ENCODE measurements around the gene ANXA6. TPM values are rescaled to one million over a fixed set of nuclear protein-coding genes. Genes with fewer than 3 reads are reported as not detected.

The ANXA6 gene
- total and polyA plus RNA-seq, 2 experiments from 2014 or later = 404 to 628 TPM

DNA sequence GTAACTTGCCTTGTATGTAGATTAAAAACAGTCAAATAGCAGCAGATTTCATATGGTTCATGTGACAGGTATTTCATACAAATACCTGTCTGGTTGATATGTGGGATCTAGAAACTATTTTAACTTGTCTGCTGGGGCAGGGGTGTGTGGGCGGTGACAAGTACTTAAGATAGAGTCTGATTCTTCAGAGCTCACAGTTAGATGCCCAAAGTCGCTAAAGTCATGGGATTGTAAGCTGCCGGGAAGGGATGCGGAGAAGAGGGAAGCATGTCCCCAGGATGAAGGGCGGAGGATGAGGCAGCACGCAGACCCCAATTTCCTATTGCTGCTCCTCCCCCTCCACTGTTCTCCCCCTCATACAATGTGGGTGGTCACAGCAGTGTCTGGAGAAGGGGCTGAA, 13.3 kb downstream of the ANXA6 start:
- no peaks in the 10 kb centered on the region for H3K9me3 ChIP-seq (ENCODE audit: low read depth)

DNA sequence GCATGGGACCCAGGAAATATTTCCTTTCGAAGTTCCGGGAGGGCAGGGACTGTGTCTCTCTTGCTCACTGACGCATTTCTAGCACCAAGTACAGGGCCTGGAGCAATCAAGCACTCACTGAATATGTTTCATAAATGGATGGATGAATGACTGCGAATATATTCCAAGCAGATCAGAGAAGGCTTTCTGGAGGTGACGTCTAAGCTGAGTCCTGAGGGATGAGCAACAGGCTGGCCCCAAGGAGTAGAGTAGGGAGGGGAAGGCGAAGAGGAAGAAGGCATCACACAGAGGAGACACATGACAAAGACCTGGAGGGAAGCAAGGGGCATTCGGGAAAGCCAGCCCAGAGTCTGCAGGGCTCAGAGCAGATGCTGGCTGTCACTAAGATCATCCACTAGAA, 13.9 kb downstream of the ANXA6 start:
- Histone ChIP-seq H3K27ac (peak overlapping the region; percentile 94), H3K4me3 (no peak overlapping the region), H3K36me3 (peaks cover 40% of the 10 kb centered on the region), H3K27me3 (no peaks in the 10 kb centered on the region), H3K9me3 (ENCODE audit: low read depth) (no peaks in the 10 kb centered on the region), H3K4me1 (ENCODE audit: low read depth) (peaks cover 54% of the 10 kb centered on the region)
- DNase-seq (ENCODE audit: low read depth in 1 of 2, low spot score in 1 of 2) = no peak
- TF ChIP-seq, protein P1, sequence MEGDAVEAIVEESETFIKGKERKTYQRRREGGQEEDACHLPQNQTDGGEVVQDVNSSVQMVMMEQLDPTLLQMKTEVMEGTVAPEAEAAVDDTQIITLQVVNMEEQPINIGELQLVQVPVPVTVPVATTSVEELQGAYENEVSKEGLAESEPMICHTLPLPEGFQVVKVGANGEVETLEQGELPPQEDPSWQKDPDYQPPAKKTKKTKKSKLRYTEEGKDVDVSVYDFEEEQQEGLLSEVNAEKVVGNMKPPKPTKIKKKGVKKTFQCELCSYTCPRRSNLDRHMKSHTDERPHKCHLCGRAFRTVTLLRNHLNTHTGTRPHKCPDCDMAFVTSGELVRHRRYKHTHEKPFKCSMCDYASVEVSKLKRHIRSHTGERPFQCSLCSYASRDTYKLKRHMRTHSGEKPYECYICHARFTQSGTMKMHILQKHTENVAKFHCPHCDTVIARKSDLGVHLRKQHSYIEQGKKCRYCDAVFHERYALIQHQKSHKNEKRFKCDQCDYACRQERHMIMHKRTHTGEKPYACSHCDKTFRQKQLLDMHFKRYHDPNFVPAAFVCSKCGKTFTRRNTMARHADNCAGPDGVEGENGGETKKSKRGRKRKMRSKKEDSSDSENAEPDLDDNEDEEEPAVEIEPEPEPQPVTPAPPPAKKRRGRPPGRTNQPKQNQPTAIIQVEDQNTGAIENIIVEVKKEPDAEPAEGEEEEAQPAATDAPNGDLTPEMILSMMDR (IDR thresholded peaks at IDR 0.05; ENCODE audit: low read depth, low read length) = no peak

More for the DNA sequence above, 13.3 kb downstream of the ANXA6 start:
- Histone ChIP-seq H3K27me3 (no peaks in the 10 kb centered on the region), H3K4me1 (ENCODE audit: low read depth) (peaks cover 57% of the 10 kb centered on the region), H3K36me3 (peaks cover 34% of the 10 kb centered on the region), H3K27ac (peak overlapping the region; percentile 94), H3K4me3 (no peak overlapping the region)
- DNase-seq (ENCODE audit: low read depth in 1 of 2, low spot score in 1 of 2) = no peak
- TF ChIP-seq, protein P1 (IDR thresholded peaks at IDR 0.05; ENCODE audit: low read depth, low read length) = no peak

DNA sequence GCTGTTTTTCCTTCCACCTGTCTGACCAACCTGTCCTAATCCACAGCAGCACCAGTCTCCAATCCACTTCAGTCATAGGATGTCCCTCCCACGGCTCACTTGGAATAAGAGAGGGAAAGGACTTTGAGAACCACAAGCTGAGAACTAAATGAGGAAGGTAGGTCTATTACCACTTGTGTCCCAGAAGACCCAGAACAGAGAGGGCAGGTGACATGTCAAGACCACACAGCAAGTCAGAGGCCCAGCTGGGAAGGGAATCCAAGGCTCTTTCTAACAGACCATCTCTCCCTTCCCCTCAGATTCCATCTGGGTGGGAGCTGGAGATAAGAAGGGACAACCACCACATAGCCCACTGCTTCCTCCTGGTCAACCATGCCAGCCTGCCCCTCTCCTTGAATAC, 14.6 kb downstream of the ANXA6 start:
- no peak for DNase-seq (ENCODE audit: low read depth in 1 of 2, low spot score in 1 of 2)
- Histone ChIP-seq H3K27me3 (no peaks in the 10 kb centered on the region), H3K27ac (peak overlapping the region; percentile 94), H3K36me3 (peaks cover 47% of the 10 kb centered on the region), H3K9me3 (ENCODE audit: low read depth) (no peaks in the 10 kb centered on the region), H3K4me3 (no peak overlapping the region), H3K4me1 (ENCODE audit: low read depth) (peaks cover 52% of the 10 kb centered on the region)
- TF ChIP-seq, protein P1 (IDR thresholded peaks at IDR 0.05; ENCODE audit: low read depth, low read length) = no peak

DNA sequence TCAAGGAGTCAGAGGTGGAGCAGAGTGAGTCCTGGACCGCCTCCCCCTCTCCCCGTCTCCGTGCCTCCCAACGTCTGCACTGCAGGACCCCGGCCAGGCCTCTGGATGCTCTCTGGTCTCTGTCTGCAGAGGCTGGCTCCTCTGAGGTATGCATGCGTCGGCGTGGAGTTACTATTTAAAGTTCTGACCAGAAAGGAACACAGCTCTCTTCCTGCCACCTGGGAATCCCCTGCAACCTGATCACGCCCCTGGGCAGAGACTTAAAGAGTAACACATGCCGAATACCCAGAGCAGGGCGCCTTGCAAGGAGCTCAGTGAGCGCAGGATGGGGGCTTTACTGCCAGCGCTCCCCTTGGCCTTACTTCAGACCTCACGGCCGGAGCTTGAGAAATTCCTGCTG, 16.0 kb downstream of the ANXA6 start:
- peaks cover 57% of the 10 kb centered on the region for H3K36me3 ChIP-seq
- H3K9me3 ChIP-seq (ENCODE audit: low read depth) = no peaks in the 10 kb centered on the region
- peak overlapping the region; percentile 94 for H3K27ac ChIP-seq
- no peak overlapping the region for H3K4me3 ChIP-seq
- DNase-seq (ENCODE audit: low read depth in 1 of 2, low spot score in 1 of 2) = peak in 1 of 2 donors; percentile 72
- H3K27me3 ChIP-seq = no peaks in the 10 kb centered on the region
- TF ChIP-seq, protein P1 (IDR thresholded peaks at IDR 0.05; ENCODE audit: low read depth, low read length) = no peak
- peaks cover 52% of the 10 kb centered on the region for H3K4me1 ChIP-seq (ENCODE audit: low read depth)

DNA sequence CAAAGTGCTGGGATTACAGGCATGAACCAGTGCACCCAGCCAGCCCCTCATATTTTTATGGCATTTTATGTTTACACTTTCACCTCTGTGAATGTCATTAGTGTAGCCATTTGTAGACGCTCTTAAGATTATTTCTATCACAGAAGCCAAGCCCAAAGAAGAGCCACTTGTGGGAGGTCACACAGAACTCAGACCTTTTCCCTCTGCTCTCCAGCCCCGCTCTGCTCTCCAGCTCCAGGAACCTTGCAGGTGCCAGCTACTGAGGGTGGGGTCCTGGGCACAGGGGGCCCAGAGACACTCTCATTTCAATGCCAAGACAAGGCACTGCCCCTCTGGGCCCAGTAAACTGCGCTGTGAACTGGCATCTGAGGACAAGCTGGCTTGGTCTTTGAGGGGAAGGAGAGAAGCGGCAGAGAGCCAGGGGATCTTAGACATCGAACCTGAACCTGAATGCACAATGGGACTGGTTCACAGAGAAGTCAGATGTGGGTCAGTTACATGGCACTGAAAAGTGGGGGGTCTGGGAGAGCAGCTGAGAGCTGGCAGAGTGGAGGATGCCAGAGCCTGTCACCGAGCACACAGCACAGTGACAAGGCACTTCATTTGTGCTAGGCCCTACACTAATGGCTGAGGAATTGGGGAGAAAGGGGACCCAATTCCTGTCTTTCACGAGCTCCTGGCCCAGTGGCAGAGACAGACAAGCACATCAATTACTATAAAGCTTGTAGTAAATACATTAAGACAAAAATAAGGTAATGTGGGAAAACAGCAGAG, 16.7 kb downstream of the ANXA6 start:
- TF ChIP-seq, protein P1 (IDR thresholded peaks at IDR 0.05; ENCODE audit: low read depth, low read length) = no peak
- Histone ChIP-seq H3K27me3 (no peaks in the 10 kb centered on the region), H3K27ac (peak overlapping the region; percentile 94), H3K4me3 (no peak overlapping the region), H3K36me3 (peaks cover 61% of the 10 kb centered on the region), H3K4me1 (ENCODE audit: low read depth) (peaks cover 52% of the 10 kb centered on the region), H3K9me3 (ENCODE audit: low read depth) (no peaks in the 10 kb centered on the region)
- peak in 1 of 2 donors; percentile 27 for DNase-seq (ENCODE audit: low read depth in 1 of 2, low spot score in 1 of 2)

Measured in cardiac muscle cell (in vitro differentiated cells and primary cell).